ENCODE results near the gene LHX4.

LHX4 gene

DNA sequence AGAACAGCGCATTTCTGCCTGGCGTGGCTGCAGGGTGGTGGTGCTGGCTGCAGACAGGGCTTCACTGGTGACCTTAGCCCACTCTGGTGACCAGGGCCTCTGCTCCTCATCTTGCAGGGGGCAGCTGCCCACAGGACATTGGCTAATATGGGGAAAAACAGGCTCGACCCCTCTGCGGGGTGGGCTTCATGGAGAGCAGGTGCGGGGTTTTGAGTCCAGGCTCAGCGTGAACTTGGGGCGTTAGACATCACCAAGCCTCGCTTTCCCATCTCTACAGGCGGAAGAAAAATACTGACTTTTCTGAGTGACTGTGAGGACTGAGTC, 24.4 kb downstream of the LHX4 start:
- TF ChIP-seq, protein P1, sequence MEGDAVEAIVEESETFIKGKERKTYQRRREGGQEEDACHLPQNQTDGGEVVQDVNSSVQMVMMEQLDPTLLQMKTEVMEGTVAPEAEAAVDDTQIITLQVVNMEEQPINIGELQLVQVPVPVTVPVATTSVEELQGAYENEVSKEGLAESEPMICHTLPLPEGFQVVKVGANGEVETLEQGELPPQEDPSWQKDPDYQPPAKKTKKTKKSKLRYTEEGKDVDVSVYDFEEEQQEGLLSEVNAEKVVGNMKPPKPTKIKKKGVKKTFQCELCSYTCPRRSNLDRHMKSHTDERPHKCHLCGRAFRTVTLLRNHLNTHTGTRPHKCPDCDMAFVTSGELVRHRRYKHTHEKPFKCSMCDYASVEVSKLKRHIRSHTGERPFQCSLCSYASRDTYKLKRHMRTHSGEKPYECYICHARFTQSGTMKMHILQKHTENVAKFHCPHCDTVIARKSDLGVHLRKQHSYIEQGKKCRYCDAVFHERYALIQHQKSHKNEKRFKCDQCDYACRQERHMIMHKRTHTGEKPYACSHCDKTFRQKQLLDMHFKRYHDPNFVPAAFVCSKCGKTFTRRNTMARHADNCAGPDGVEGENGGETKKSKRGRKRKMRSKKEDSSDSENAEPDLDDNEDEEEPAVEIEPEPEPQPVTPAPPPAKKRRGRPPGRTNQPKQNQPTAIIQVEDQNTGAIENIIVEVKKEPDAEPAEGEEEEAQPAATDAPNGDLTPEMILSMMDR (conservative IDR thresholded peaks at IDR 0.05; ENCODE audit: low read depth), result no peak
- POLR2A ChIA-PET (ENCODE audit: low non-redundant PET), result no interaction called here
- no peak for DNase-seq (ENCODE audit: low spot score)
- no peak overlapping the region for H3K27ac ChIP-seq
- CTCF ChIA-PET, result interaction anchor here (0.6 kb wide), 1 partner anchor 155 kb away, joined by 4 read pairs; no protein-coding TSS in a partner anchor

DNA sequence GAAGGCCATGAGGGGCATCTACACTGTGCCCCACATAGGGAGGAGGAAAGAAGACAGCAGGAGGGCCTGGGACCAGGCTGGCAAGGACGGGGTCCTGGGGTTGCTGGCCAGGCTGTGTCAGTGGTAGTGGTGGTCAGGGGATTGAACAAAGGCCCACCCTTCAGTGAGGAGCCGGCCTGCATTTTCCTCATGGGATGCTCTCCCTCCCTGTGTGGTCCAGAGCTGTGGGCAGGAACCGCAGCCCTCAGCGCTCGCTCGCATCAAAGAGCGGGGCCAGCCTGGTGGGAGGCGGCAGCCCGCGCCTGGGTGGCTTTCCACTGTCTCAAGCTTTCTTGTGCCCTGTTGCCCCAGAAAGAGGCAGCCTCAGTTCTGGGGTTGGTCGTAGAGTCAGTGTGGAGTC, 24.8 kb downstream of the LHX4 start:
- ChIA-PET POLR2A (ENCODE audit: low non-redundant PET) (no interaction called here), CTCF (no interaction called here)
- TF ChIP-seq, protein P1 (conservative IDR thresholded peaks at IDR 0.05; ENCODE audit: low read depth), result no peak
- no peak overlapping the region for H3K27ac ChIP-seq
- no peak for DNase-seq (ENCODE audit: low spot score)

DNA sequence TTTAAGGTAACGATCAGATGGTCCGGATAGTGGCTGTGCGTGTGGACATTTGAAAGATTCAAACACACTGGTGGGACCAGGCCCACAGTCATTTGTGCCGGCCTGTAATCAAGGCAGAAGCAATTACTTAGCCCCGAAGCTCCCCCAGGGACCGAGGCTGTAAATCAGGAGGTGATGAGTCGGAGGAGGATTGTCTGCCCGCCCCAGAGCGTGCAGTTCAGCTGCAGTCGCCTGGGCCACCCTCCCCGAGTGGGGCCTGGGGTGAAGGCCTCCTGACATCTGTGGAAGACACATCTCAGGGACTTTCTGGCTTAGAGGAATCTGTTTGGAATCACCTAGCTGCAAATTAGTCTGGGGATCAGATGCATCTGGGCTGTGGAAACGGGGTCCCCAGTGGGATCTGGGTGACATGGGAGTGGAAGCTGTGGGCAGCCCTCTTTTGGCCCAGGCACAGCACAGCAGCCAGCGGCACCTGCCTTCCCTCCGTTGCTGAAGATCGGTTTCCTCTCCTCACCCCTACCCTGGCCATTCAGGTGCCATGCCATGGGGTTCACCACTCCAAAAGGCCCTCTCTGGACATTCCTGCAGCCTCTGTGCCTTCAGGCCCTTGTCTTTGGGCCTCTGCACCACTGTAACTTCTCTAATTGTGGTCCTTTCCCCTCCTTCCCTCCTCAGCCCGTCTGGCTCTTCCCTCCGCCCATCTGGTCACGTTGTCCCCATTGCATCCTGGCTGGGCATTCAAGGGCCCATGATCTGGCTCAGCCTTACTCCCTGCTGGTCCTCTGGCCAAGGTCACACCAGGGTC, 25.7 kb downstream of the LHX4 start:
- POLR2A ChIA-PET (ENCODE audit: low non-redundant PET), result no interaction called here
- TF ChIP-seq, protein P1 (conservative IDR thresholded peaks at IDR 0.05; ENCODE audit: low read depth), result no peak
- CTCF ChIA-PET, result interaction anchor here (0.6 to 0.7 kb wide), 2 partner anchors 10 to 20 kb away, joined by 3 read pairs; no protein-coding TSS in a partner anchor

DNA sequence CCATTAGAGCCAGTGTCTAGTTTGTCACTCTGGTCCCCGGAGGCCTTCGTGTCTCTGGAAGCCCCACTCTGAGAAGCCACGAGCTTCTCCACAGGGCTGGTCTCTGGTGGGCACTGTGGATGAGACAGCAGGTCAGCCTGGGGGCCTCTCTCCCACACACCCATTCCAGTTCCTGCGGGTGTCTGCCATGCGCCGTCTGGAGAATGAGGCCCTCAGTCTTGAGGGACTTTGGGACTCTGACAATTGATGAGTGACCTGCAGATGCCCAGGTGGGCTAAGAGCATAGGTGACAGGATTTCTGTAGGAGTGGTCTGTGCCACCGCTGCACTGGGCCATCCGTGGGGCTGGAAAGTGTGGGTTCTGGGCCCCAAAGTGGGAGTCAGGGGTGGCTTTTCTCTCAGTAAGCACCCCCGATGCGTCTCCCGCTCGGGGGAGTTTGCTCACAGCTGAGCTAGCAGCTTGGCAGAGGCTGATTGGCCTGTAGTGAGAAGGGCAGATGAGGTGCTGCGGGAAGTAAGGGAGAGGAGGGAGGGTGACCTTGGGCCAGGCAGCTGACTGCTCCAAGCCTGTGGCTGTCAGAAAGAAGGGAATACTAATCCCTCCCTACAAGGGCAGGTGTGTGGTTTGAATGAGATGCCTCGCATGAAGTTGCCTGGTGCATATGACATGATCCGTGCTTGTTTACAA, 26.4 kb downstream of the LHX4 start:
- TF ChIP-seq, protein P1 (conservative IDR thresholded peaks at IDR 0.05; ENCODE audit: low read depth), result no peak
- H3K27ac ChIP-seq, result no peak overlapping the region
- POLR2A ChIA-PET (ENCODE audit: low non-redundant PET), result no interaction called here
- CTCF ChIA-PET, result no interaction called here
- DNase-seq (ENCODE audit: low spot score), result no peak

More for the DNA sequence above, 25.7 kb downstream of the LHX4 start:
- no peak for DNase-seq (ENCODE audit: low spot score)
- H3K27ac ChIP-seq, result no peak overlapping the region

DNA sequence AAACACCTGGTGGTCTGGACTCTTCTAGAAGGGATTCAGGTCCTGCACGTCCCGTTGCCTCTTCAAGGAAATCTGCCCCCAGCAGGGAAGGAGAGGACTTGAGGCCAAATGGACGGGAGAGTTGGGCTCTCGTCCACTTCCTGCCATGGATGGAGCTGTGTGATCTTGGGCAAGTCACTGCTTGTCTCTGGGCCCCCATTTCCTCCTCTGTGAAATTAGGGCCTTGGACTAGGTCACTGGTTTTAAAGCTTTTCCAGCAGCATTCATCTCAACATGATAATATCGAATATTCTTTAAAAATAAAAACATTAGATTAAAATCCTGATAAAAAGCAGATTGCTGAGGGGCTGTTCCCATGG, 26.9 kb downstream of the LHX4 start:
- ChIA-PET CTCF (no interaction called here), POLR2A (ENCODE audit: low non-redundant PET) (no interaction called here)
- H3K27ac ChIP-seq, result no peak overlapping the region
- TF ChIP-seq, protein P1 (conservative IDR thresholded peaks at IDR 0.05; ENCODE audit: low read depth), result no peak
- DNase-seq (ENCODE audit: low spot score), result no peak

DNA sequence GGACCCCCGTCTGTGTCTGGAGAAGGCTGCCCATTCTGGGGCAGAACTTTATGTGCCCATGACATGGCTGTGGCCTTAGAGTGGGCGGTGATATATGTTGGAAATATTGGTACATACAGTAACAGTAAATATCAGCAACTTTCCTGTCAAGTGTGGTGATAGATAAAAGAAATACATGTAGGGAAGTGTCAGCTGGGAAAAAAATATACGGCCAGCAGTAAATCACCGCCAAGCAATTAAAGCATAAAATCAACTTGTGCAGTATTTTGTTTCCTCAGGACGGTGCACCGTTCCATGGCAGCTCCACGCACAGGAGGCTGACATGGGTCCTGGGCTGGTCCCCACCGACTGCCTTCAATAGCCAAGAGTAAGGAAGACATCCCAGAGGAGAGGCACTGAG, 27.4 kb downstream of the LHX4 start:
- ChIA-PET POLR2A (ENCODE audit: low non-redundant PET) (no interaction called here), CTCF (no interaction called here)
- TF ChIP-seq, protein P1 (conservative IDR thresholded peaks at IDR 0.05; ENCODE audit: low read depth), result no peak
- no peak for DNase-seq (ENCODE audit: low spot score)
- no peak overlapping the region for H3K27ac ChIP-seq

Measured in RWPE1 (cell line).